Stimulated activated naive CD4-positive, alpha-beta T cell treated with Interleukin-2 at 50 U/mL for 16 hours (primary cell): ENCODE measurements around the gene PDE3A.

ENCODE experiments used
- DNase-seq: peaks from one replicate; lab custom pipeline; 2025; lab: John Stamatoyannopoulos, UW

Gene PDE3A

GRCh38 chr12:20716037-20716436 is 347.7 kb downstream of the PDE3A start:
- no peak for DNase-seq

GRCh38 chr12:20716985-20717384 is 348.6 kb downstream of the PDE3A start:
- DNase-seq, result no peak

GRCh38 chr12:20718294-20718693 is 350.0 kb downstream of the PDE3A start:
- DNase-seq, result no peak

DNA sequence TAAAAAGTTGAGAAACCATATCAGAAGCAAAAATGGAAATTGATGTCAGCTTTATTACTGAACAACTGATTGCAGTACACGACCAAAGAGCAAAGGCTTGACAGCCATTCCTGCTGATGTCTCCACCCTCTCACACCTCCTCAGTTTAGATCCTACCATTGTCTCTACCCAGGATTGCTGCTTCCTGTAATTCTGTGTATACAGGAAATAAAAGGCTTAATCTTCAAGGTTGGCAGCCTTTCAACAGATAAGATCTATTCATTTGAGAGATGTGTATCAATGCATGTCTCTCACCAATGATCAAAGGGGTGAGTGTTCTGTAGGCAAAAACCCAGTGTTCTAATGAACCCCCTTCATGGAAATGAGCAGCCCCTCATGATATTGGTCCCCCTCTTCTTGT is 353.8 kb downstream of the PDE3A start:
- DNase-seq, result no peak

DNA sequence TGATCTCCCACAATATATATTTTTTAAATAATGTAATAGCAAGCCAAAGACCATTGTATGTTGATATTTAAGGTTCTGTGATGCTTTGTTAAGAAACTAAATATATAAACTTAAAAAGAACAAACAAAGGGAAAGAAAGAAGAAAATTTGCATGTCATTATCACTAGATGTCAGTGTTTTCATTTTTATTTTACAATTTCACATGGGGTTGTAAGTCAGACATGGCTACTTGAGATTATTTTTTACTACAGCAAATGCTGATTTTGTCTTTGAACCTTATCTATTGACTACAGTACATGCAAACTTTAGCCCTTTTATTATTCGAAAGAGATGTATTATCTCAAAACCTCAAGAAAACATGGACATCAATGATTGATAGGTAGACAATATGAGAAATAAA is 362.9 kb downstream of the PDE3A start:
- no peak for DNase-seq
